Thyroid gland (tissue), 4 donors: ENCODE data around the gene FYN.

Experiments
- CTCF ChIP-seq, 6 experiments: fragments of 200-600 bp in 3 of 6; fragments of 450-650 bp in 3 of 6; sonication (generic) in 3 of 6; IDR thresholded peaks; one replicate each; pipeline ENCODE4 v1.5.1; 2016 to 2019; ENCODE audit warnings: antibody characterized with exemption in 6 of 6, mild to moderate bottlenecking in 2 of 6, inconsistent platforms in 1 of 6, moderate library complexity in 1 of 6
- POLR2A ChIP-seq, 2 donors: fragments of 450-650 bp; IDR thresholded peaks; one replicate each; pipeline ENCODE4 v1.6.1; 2017; ENCODE audit warnings: antibody characterized with exemption in 2 of 2, mild to moderate bottlenecking in 2 of 2, moderate library complexity in 1 of 2

DNA sequence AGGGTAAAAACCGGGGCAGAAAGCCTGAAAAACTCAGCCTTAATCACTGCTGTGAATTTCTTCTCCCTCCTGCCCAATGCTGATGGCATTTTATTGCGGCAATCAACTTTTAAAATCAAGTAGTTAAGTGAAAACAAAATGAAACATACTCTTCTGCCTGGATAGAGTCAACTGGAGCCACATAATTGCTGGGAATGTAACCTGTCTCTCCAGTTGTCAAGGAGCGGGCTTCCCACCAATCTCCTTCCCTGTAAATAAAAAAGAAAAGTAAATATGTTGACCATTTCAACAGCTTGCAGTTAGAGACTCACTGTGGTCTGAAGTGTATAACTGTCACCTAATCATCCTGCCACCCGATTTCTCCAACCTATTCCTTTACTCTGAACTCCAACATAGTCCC, 165.5 kb downstream of the FYN start:
- TF ChIP-seq CTCF (IDR thresholded peaks at IDR 0.05) (no peak), POLR2A (IDR thresholded peaks at IDR 0.05) (no peak)
